CD4-positive, alpha-beta T cell treated with Interleukin-10 for 1 hour (primary cell): Measurements from ENCODE around the gene RANGAP1.
A peak's percentile ranks its signal among the peaks of the same experiment; 100 is the strongest.

Source experiments
- DNase-seq: peaks from one replicate; pipeline ENCODE4 v3.0.0-alpha.2; 2020

Gene RANGAP1

GRCh38 chr22:41285820-41286638 lies at the start of gene RANGAP1:
Gene RANGAP1 (minus strand): TSS chr22:41286187. CDS start chr22:41281044, 5,143 bp downstream.
- DNase-seq = peak; percentile 99

- DNase-seq = no peak
Observed at GRCh38 chr22:41334951-41335635, 49.1 kb upstream of the RANGAP1 start.

DNA sequence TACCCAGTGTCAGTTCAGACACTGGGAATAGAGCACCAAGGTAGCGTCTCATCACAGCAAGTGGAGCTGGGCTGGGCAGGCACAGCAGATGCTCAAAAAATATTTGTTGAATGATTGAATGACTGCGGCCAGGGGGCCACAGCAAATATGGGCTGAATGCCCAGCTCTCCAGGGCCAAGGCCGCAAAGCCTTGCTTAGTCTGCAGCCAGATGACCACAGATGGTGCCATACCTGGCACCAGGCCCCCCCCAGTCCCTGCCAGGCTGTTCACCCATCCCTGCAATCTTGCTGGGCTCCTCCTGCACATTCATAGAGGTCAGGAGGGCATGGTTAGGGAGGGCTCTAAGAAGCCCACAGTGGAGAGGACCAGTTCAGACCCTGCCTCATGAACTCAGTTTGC lies 48.2 kb upstream of the RANGAP1 start:
- DNase-seq = no peak

DNA sequence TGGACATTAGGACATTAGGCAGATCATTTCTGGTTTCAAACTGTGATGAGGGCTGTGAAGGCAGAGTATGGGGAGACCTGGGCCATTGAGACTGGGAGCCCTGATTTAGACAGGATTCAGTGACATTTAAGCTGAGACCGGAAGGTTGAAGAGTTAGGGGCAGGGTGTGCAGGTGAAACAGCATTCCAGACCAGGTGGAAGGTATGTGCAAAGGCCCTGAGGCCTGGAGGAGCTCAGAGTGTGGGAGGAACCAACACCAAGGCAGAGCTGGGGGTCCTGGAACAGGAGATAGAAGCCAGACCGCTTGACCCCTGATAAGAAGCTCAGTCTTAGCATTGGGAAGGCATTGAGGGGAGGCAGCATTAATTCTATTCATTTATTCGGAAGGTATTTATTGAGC lies 47.8 kb upstream of the RANGAP1 start:
- no peak for DNase-seq

DNA sequence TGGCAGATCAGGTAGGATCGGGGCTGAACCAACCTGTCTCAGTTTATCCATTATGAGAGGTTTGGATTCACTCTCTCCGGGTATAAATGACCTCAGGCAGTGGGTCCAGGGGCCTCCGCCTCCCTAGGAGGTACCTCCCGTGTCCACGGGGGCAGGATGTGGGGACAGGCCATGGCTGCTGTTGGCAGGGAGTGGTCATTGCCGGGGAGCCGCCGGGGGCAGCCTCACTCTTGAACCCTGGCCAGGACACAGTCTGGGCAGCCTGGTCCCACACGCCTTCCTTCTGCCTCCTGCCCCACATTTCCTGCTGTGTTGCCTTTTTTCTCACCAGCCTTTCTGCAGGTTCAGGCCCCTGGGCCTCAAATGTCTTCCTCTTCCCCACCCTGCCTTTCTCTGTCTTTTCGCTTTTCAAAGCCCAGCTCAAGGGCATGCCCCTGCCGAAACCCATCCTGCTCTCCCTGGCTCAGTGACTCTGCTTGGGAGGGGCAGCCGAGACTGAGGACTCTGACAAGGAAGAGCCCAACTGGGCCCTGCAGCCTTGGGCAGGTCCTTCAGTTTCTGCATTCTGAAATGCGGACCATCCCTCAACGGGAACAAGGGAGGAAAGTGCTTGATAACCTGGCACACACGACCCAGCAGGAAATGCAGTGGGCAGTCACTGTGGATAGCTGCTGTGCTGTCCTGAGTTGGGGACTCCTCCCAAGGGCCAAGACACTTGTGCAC lies 46.4 kb upstream of the RANGAP1 start:
- DNase-seq = no peak

- no peak for DNase-seq
Observed at GRCh38 chr22:41330169-41330568, 44.2 kb upstream of the RANGAP1 start.

DNA sequence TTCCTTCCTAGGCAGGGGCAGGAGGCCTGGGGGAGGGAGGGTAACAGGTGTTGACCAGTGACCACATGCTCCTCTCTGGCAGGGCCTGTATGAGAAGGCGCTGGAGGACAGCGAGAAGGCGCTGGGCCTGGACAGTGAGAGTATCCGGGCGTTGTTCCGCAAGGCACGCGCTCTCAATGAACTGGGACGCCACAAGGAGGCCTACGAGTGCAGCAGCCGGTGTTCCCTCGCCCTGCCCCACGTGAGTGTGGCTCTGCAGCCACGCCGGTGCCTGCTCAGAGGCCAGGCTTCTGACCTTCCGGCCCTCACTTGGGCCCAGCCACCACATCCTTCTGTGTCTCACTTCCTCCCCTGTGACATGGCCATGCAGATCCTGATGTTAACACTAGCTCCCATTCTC lies 41.1 kb upstream of the RANGAP1 start:
- no peak for DNase-seq

DNA sequence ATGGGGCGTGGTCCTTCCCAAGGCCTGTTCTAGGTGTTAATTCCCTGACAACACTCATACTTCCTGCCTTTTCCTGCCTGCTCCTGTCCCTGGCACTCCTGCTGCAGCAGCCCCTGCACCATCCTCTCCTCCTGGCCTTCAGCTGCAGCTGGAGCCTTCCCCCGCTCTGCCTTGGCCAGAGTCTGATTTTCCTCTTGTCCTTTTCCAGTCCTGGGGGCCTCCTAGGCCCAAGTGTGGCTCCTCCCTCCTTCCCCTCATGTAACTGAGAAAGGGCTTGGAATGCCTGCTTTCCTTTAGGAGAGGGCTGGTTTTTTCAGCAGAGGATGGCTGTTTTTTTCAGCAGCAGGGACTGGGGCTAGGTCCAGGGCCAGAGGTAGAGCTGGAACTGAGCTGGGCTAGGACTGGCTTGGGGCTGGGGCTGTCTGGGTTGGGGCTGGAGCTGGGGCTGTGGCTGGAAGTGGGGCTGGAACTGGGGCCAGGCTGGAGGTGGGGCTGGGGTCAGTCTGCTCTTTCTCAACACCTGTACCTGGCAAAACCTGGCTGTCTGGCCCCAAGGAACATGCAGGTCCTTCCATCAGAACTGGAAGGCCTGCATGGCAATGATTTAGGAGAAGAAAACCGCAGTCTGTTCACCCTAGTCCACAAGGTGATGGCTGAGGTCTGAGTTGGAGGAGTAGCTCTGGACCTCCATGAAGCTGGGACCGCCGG lies 39.0 kb upstream of the RANGAP1 start:
- no peak for DNase-seq

DNA sequence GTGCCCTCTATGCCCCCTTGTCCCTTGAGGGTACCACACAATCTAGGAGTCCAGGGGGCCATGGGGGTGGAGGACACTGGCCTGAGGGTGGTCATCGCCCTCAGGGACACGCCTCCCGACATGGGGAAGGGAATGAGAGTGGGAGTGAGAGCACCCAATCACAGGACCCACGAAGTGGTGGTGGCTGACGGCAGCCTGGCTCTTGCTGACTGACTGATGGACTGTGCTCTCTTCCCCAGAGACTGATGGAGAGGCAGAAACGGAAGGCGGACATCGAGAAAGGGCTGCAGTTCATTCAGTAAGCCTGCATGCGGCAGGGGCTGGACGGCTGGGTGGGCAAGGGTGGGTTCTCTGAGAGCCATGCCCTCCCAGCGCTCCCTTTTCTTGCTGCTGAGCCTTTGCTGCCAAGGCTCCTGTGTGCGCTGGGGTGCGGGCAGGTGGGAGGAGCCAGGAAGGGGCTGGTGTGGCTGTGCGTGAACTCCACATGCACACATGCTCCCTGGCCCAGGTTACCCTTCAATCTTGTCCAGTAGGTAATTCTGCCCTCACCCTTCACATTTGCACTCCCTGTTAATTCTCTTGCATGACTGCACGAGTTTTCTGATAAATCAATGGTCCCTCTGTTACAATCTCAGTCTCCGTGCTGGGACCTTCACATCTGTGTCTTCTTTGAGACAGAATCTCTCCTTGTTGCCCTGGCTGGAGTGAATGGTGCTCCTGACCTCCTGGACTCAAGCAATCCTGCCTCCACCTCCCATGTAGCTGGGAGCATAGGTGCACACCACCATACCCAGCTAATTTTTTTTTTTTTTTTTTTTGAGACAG lies 34.6 kb upstream of the RANGAP1 start:
- DNase-seq = no peak

- DNase-seq = no peak
Observed at GRCh38 chr22:41315586-41315985, 29.6 kb upstream of the RANGAP1 start.

- DNase-seq = no peak
Observed at GRCh38 chr22:41314821-41315220, 28.8 kb upstream of the RANGAP1 start.

- no peak for DNase-seq
Observed at GRCh38 chr22:41311487-41311886, 25.5 kb upstream of the RANGAP1 start.

DNA sequence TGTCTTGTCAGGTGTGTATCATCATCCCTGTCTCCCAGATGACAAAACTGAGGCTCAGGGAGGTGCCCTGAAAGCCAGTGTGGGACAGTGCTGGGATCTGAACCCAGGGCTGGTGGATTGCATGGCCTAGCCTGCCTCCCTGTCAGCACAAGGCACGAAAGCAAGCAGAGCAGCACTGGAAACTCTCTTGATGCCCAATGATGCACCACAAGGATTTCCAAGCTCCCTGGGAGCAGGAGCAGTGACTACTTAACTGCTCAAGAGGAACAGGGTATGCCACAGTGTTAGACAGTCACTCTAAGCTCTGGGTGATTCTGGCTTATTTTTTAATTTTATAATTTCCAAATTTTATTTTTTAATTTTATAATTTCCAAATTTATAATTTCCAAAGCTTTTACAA lies 24.3 kb upstream of the RANGAP1 start:
- no peak for DNase-seq

- DNase-seq = no peak
Observed at GRCh38 chr22:41308544-41308947, 22.6 kb upstream of the RANGAP1 start.

- DNase-seq = no peak
Observed at GRCh38 chr22:41308054-41308453, 22.1 kb upstream of the RANGAP1 start.

DNA sequence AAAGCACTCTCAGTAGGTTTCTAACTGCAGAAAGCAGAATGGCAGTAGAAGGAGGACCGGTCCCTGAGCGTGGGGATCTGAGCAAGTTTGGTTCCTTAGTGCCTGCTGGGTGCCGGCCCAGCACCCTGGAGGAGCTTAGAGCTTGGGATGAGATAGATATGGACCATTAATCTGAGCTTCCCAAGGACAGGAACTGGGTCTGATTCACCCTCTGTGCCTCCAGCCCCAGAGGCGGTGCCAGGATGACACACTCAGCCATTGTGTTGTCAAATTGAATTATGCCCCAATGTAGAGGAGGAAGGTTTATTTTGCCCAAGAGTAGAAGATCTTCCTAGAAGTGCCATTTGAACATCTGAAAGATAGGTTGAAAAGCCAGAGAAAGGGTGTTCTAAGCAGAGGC lies 19.7 kb upstream of the RANGAP1 start:
- DNase-seq = no peak

DNA sequence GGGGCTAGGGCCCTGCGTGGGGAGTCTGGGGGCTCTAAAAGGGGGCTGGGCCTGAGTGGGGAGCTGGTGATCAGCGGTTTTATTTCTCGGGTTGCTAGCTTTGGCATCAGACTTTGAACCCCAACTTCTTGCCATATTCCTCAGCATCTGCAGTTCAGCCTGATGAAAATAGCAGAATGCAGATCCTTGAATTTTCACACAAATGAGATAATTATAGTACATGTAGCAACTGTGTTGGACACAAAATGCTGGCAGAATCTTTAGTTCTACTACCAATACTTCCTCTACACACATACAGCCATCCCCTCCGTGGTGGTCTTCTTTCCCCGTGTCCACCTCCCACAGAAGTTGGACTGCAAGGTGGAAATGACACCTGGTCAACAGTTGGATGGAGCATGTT lies 16.8 kb upstream of the RANGAP1 start:
- no peak for DNase-seq

- peak; percentile 19 for DNase-seq
Observed at GRCh38 chr22:41302021-41302767, 16.2 kb upstream of the RANGAP1 start.

DNA sequence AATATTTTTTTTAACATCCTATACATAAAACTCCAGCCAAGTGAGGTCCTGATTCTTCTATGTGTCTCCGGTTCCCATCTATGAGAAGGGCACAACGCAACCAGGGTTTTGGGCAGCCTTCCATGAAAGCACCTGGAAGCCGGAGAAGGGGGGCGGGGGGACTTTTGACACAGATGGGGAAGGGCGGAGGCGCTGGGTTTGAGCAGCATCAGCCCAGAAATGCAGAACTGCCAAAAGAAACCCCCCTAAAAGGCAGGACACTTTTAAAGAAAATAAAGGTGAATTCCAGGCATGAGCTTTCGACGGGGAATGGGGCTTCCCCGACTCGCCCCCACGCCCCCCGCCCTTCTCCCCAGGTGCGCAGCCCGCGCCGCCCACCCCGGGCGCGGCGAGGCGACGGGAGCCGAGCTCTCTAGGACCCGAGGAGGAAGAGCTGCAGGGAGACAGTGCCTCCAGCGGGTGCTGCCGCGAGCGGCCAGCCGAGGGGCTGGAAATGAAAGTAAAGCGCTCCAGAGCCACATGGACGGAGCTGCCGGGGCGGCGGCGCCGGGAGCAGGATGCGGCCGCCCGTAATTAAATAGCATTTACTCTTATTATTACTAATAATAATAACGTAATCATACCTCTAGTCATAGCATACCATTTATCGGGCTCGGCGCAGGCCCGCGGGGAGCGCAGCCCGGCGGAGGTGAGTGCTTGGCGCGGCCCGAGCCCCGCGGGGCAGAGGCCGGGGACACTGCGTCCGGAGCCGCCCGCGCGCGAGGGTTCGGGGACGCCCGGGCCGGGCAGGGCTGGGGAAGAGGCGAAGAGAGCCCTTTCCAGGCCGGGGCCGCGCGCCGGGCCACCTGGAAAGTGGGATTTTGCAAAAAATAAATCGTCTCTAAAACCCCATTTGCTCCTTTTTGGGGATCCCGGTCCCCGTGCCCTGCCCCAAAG lies 15.4 kb upstream of the RANGAP1 start, which contains the start of gene ZC3H7B:
TSS of gene ZC3H7B (plus strand) at position 441 of the 936 bp plus-strand sequence. CDS start 19,136 bp downstream, outside the sequence.
- peak; percentile 90 for DNase-seq

- no peak for DNase-seq
Observed at GRCh38 chr22:41300661-41301060, 14.7 kb upstream of the RANGAP1 start.
